ENCODE results near the gene RAB9A. TPM values are rescaled to one million over a fixed set of nuclear protein-coding genes. Genes with fewer than 3 reads are reported as not detected.
"Not testable (repeated sequence)": the region's sequence is repeated elsewhere in the genome, so short reads cannot be mapped to it uniquely, and the experiment has no call there.

RAB9A gene
- total RNA-seq, 1 donor from 2014 or later, result 33.6 TPM

GRCh38 chrX:13670197-13670596, 18.7 kb upstream of the RAB9A start:
- DNase-seq (ENCODE audit: low read depth), result no peak
- H3K4me3 ChIP-seq (ENCODE audit: low read depth, low read length), result no peak overlapping the region
- TF ChIP-seq CTCF (conservative IDR thresholded peaks at IDR 0.05; ENCODE audit: low read depth, low read length), result no peak

GRCh38 chrX:13673016-13673415, 15.9 kb upstream of the RAB9A start:
- TF ChIP-seq CTCF (conservative IDR thresholded peaks at IDR 0.05; ENCODE audit: low read depth, low read length), result no peak
- DNase-seq (ENCODE audit: low read depth), result no peak
- no peak overlapping the region for H3K4me3 ChIP-seq (ENCODE audit: low read depth, low read length)

GRCh38 chrX:13676885-13677284, 12.0 kb upstream of the RAB9A start:
- DNase-seq (ENCODE audit: low read depth), result no peak
- TF ChIP-seq CTCF (conservative IDR thresholded peaks at IDR 0.05; ENCODE audit: low read depth, low read length), result no peak
- H3K4me3 ChIP-seq (ENCODE audit: low read depth, low read length), result no peak overlapping the region

- DNase-seq (ENCODE audit: low read depth); H3K4me3 ChIP-seq (ENCODE audit: low read depth, low read length): not testable (repeated sequence)
Observed at GRCh38 chrX:13679700-13680099, 9.2 kb upstream of the RAB9A start.

GRCh38 chrX:13681595-13681994, 7.3 kb upstream of the RAB9A start:
- TF ChIP-seq CTCF (conservative IDR thresholded peaks at IDR 0.05; ENCODE audit: low read depth, low read length), result no peak
- no peak overlapping the region for H3K4me3 ChIP-seq (ENCODE audit: low read depth, low read length)
- DNase-seq (ENCODE audit: low read depth), result no peak

- no peak for DNase-seq (ENCODE audit: low read depth)
- H3K4me3 ChIP-seq (ENCODE audit: low read depth, low read length), result no peak overlapping the region
- TF ChIP-seq CTCF (conservative IDR thresholded peaks at IDR 0.05; ENCODE audit: low read depth, low read length), result no peak
Observed at GRCh38 chrX:13684361-13684760, 4.6 kb upstream of the RAB9A start.

GRCh38 chrX:13685126-13685763, 3.7 kb upstream of the RAB9A start:
- no peak overlapping the region for H3K4me3 ChIP-seq (ENCODE audit: low read depth, low read length)
- TF ChIP-seq CTCF (conservative IDR thresholded peaks at IDR 0.05; ENCODE audit: low read depth, low read length), result no peak
- no peak for DNase-seq (ENCODE audit: low read depth)

All from epithelial cell of proximal tubule (primary cell).